ENCODE results near the gene ARL10. TPM values are rescaled to one million over a fixed set of nuclear protein-coding genes. Genes with fewer than 3 reads are reported as not detected.
"Not testable (repeated sequence)": the region's sequence is repeated elsewhere in the genome, so short reads cannot be mapped to it uniquely, and the experiment has no call there.

Gene ARL10
- total RNA-seq, 1 experiment from 2014 or later, result 0.05 TPM

DNA sequence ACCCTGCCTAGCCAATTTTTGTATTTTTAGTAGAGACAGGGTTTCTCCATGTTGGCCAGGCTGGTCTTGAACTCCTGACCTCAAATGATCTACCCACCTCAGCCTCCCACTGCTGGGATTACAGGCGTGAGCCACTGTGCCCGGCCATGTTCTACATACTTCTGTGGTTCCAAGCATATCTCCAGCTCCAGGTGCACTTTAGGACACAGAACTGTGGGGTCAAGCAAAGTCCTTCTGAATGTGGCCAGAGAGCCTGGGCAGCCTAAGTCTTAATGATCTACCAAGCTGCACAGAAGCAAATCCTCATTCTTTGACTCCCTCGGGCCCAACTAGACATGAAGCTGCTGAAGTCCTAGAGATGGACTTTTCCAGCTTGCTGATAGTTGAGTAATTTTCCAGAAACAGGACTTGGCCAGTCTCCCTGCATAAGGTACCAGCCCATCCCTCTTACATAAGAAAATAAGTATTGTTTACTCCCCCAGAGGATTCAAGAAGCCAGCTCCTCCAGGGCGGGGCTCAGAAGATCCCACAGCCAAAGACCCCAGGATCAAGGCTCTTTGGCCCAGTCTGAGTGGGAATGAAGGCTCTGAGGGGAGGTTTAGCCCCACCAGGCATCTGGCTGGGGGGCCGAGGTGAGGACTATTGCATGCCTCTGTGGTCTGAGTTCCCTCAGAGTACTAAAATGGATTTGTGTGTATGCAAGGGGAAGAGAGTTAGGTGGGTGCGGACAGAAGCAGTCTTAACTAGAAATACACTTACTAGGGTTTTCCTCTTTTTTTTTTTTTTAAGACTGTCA is 42.4 kb downstream of the ARL10 start:
- peaks cover 2% of the 10 kb centered on the region; the same call in 1 of the 2 replicates for H3K79me2 ChIP-seq (ENCODE audit: insufficient read depth, low read length)
- CTCF ChIA-PET, result no interaction called here

DNA sequence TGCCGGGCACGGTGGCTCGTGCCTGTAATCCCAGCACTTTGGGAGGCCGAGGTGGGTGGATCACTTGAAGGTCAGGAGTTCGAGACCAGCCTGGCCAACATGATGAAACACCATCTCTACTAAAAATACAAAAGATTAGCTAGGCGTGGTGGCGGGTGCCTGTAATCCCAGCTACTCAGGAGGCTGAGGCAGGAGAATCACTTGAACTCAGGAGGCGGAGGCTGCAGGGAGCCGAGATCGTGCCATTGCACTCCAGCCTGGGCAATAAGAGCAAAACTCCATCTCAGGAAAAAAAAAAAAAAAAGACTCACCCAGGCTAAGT is 42.9 kb downstream of the ARL10 start:
- H3K9me2 ChIP-seq (ENCODE audit: insufficient read depth); ATAC-seq; BruUV-seq (replicated peaks); H3K4me3 ChIP-seq (replicated peaks in 1 of 2; ENCODE audit: low read depth in 1 of 2, low read length in 2 of 2); H3K9me3 ChIP-seq (ENCODE audit: control insufficient read depth in 1 of 2, insufficient read depth in 1 of 2, low read depth in 1 of 2, low read length in 2 of 2); H3K79me2 ChIP-seq (ENCODE audit: insufficient read depth, low read length); H3K36me3 ChIP-seq (ENCODE audit: control insufficient read depth in 1 of 2, insufficient read depth in 2 of 2, low read length in 2 of 2); POLR2A ChIA-PET; H3K4me2 ChIP-seq (ENCODE audit: low read length); intact Hi-C loops (cut with micrococcal nuclease); H2AFZ ChIP-seq (ENCODE audit: low read depth, low read length, poor library complexity, severe bottlenecking); H3K27ac ChIP-seq (ENCODE audit: low read depth, low read length); H4K20me1 ChIP-seq (ENCODE audit: insufficient read depth); CTCF ChIA-PET; H3K9ac ChIP-seq (ENCODE audit: low read length); H3K27me3 ChIP-seq (ENCODE audit: insufficient read depth, low read length); DNase-seq (ENCODE audit: low read depth, low spot score): not testable (repeated sequence)
- RAD21 ChIA-PET (ENCODE audit: low non-redundant PET in 1 of 2, low total read pairs in 2 of 2, uncharacterized antibody in 2 of 2, unreplicated experiment in 2 of 2), result interaction anchor here in 1 of 2 experiments (0.7 kb wide), 1 partner anchor 265 kb away, joined by 4 read pairs; no protein-coding TSS in a partner anchor
- H3K4me1 ChIP-seq (ENCODE audit: control insufficient read depth in 1 of 2, insufficient read depth in 2 of 2, low read length in 2 of 2), result peaks cover 12 to 25% of the 10 kb centered on the region in 2 experiments; a peak in 3 of 4 replicates

More for the DNA sequence above, 42.4 kb downstream of the ARL10 start:
- H2AFZ ChIP-seq (ENCODE audit: low read depth, low read length, poor library complexity, severe bottlenecking), result no peak overlapping the region
- TF ChIP-seq EZH2phosphoT487 (IDR thresholded peaks at IDR 0.05; ENCODE audit: borderline replicate concordance), result no peak
- TF ChIP-seq EZH2 (IDR thresholded peaks at IDR 0.05), result no peak
- TF ChIP-seq FOSL1 (IDR thresholded peaks at IDR 0.05; ENCODE audit: low read depth), result no peak
- TF ChIP-seq EGR1 (IDR thresholded peaks at IDR 0.05; ENCODE audit: low read depth), result no peak
- TF ChIP-seq, protein P1, sequence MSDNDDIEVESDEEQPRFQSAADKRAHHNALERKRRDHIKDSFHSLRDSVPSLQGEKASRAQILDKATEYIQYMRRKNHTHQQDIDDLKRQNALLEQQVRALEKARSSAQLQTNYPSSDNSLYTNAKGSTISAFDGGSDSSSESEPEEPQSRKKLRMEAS (IDR thresholded peaks at IDR 0.05), result no peak
- TF ChIP-seq ZNF274 (IDR thresholded peaks at IDR 0.05; ENCODE audit: low read depth, low read length), result no peak
- TF ChIP-seq, protein P2, sequence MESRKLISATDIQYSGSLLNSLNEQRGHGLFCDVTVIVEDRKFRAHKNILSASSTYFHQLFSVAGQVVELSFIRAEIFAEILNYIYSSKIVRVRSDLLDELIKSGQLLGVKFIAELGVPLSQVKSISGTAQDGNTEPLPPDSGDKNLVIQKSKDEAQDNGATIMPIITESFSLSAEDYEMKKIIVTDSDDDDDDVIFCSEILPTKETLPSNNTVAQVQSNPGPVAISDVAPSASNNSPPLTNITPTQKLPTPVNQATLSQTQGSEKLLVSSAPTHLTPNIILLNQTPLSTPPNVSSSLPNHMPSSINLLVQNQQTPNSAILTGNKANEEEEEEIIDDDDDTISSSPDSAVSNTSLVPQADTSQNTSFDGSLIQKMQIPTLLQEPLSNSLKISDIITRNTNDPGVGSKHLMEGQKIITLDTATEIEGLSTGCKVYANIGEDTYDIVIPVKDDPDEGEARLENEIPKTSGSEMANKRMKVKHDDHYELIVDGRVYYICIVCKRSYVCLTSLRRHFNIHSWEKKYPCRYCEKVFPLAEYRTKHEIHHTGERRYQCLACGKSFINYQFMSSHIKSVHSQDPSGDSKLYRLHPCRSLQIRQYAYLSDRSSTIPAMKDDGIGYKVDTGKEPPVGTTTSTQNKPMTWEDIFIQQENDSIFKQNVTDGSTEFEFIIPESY (IDR thresholded peaks at IDR 0.05; ENCODE audit: extremely low read depth, insufficient replicate concordance, low read length), result no peak
- TF ChIP-seq SIN3A (IDR thresholded peaks at IDR 0.05; ENCODE audit: low read depth), result no peak
- TF ChIP-seq CEBPB (IDR thresholded peaks at IDR 0.05; ENCODE audit: low read depth), result no peak
- H3K9ac ChIP-seq (ENCODE audit: low read length), result no peak overlapping the region
- BruUV-seq (replicated peaks), result no TSS peak
- ChIA-PET POLR2A (no interaction called here), RAD21 (ENCODE audit: low non-redundant PET in 1 of 2, low total read pairs in 2 of 2, uncharacterized antibody in 2 of 2, unreplicated experiment in 2 of 2) (interaction anchor here in 1 of 2 experiments (0.7 kb wide), 1 partner anchor 266 kb away, joined by 4 read pairs; no protein-coding TSS in a partner anchor)
- no peak overlapping the region for H3K4me2 ChIP-seq (ENCODE audit: low read length)
- H3K36me3 ChIP-seq (ENCODE audit: control insufficient read depth in 1 of 2, insufficient read depth in 2 of 2, low read length in 2 of 2), result peaks cover 0 to 5% of the 10 kb centered on the region in 2 experiments; a peak in 3 of 4 replicates
- peaks cover 12 to 25% of the 10 kb centered on the region in 2 experiments; a peak in 3 of 4 replicates for H3K4me1 ChIP-seq (ENCODE audit: control insufficient read depth in 1 of 2, insufficient read depth in 2 of 2, low read length in 2 of 2)
- no peaks in the 10 kb centered on the region for H4K20me1 ChIP-seq (ENCODE audit: insufficient read depth)
- DNase-seq (ENCODE audit: low read depth, low spot score), result no peak
- no peak for ATAC-seq
- H3K9me2 ChIP-seq (ENCODE audit: insufficient read depth), result no peaks in the 10 kb centered on the region
- no peak overlapping the region for H3K4me3 ChIP-seq (replicated peaks in 1 of 2; ENCODE audit: low read depth in 1 of 2, low read length in 2 of 2)
- H3K9me3 ChIP-seq (ENCODE audit: control insufficient read depth in 1 of 2, insufficient read depth in 1 of 2, low read depth in 1 of 2, low read length in 2 of 2), result no peaks in the 10 kb centered on the region
- intact Hi-C loops (cut with micrococcal nuclease), result no loop called here
- no peak overlapping the region for H3K27ac ChIP-seq (ENCODE audit: low read depth, low read length)
- no peaks in the 10 kb centered on the region for H3K27me3 ChIP-seq (ENCODE audit: insufficient read depth, low read length)
